HepG2 (cell line): ENCODE measurements around the gene SLC43A1. TPM values are rescaled to one million over a fixed set of nuclear protein-coding genes. Genes with fewer than 3 reads are reported as not detected.

Source experiments
- ATF4 ChIP-seq, 2 experiments: fragments of 450-650 bp in 1 of 2; sonication (generic) in 1 of 2; formaldehyde crosslinking; IDR thresholded peaks; 2 replicates each; pipeline versions ENCODE4 v1.5.0 to v1.8.0; 2020 to 2022; ENCODE audit warnings: mild to moderate bottlenecking in 1 of 2, missing genetic modification reagents in 1 of 2
- CBX1 ChIP-seq: IDR thresholded peaks from one replicate; pipeline ENCODE4 v1.6.1; 2016; ENCODE audit warnings: antibody characterized with exemption, low read depth
- CREB1 ChIP-seq, 2 experiments: fragments of 450-650 bp in 1 of 2; IDR thresholded peaks; 2 replicates each; pipeline ENCODE4 v1.6.1; 2016 to 2017; ENCODE audit warnings: control low read depth in 1 of 2, mild to moderate bottlenecking in 1 of 2, missing compliant biosample characterization in 1 of 2, missing genetic modification characterization in 1 of 2
- GATAD1 ChIP-seq: IDR thresholded peaks from 2 replicates; pipeline ENCODE4 v1.6.1; 2016; ENCODE audit warnings: missing genetic modification reagents, missing compliant biosample characterization
- KLF16 ChIP-seq, 2 experiments: sonication (generic) in 1 of 2; formaldehyde crosslinking in 1 of 2; IDR thresholded peaks; 2 replicates each; pipeline versions ENCODE4 v1.6.1 to v1.8.0; 2016 to 2023; ENCODE audit warnings: missing genetic modification reagents in 2 of 2, missing compliant biosample characterization in 1 of 2
- KLF6 ChIP-seq: IDR thresholded peaks from 2 replicates; pipeline ENCODE4 v1.8.0; 2016; ENCODE audit warnings: missing biosample characterization, missing genetic modification reagents
- MAFF ChIP-seq: IDR thresholded peaks from 2 replicates; pipeline ENCODE4 v1.6.1; 2011; ENCODE audit warnings: low read depth, low read length, improper control_type of control experiment
- MAFK ChIP-seq, 2 experiments: IDR thresholded peaks in 1 of 2; conservative IDR thresholded peaks in 1 of 2; 2 replicates each; pipeline ENCODE4 v1.6.1; 2011; ENCODE audit warnings: improper control_type of control experiment in 2 of 2, low read length in 2 of 2
- MEF2D ChIP-seq: sonication (generic); formaldehyde crosslinking; IDR thresholded peaks from 2 replicates; pipeline ENCODE4 v1.5.1; 2020; ENCODE audit warnings: mild to moderate bottlenecking, missing genetic modification reagents
- MIER2 ChIP-seq: IDR thresholded peaks from 2 replicates; pipeline ENCODE4 v1.6.1; 2016; ENCODE audit warnings: missing biosample characterization, missing genetic modification reagents
- NR2C2 ChIP-seq: sonication (generic); formaldehyde crosslinking; IDR thresholded peaks from 2 replicates; pipeline ENCODE4 v1.4.0; 2020; ENCODE audit warnings: missing genetic modification reagents, mild to moderate bottlenecking, moderate library complexity, borderline replicate concordance
- POLR2AphosphoS5 ChIP-seq: IDR thresholded peaks from 2 replicates; pipeline ENCODE4 v1.6.1; 2012; ENCODE audit warnings: low read depth, low read length
- TFAP4 ChIP-seq: sonication (generic); IDR thresholded peaks from 2 replicates; pipeline ENCODE4 v1.6.1; 2016; ENCODE audit warnings: low read depth, borderline replicate concordance
- TFDP1 ChIP-seq: IDR thresholded peaks from 2 replicates; pipeline ENCODE4 v1.6.1; 2016; ENCODE audit warnings: missing compliant biosample characterization, missing genetic modification reagents, borderline replicate concordance
- ZBTB20 ChIP-seq: sonication (generic); formaldehyde crosslinking; IDR thresholded peaks from 2 replicates; pipeline ENCODE4 v1.8.1; 2023; ENCODE audit warnings: missing genetic modification reagents, low read depth, mild to moderate bottlenecking, borderline replicate concordance
- ZFX ChIP-seq: sonication (generic); formaldehyde crosslinking; IDR thresholded peaks from 2 replicates; pipeline ENCODE4 v1.4.0; 2020; ENCODE audit warnings: mild to moderate bottlenecking, low read depth, missing genetic modification reagents, moderate library complexity
- ZMYM2 ChIP-seq: sonication (generic); formaldehyde crosslinking; IDR thresholded peaks from 2 replicates; pipeline ENCODE4 v1.8.0; 2022; ENCODE audit warnings: mild to moderate bottlenecking, missing genetic modification reagents
- ZNF431 ChIP-seq: sonication (generic); formaldehyde crosslinking; IDR thresholded peaks from 2 replicates; pipeline ENCODE4 v1.9.0; 2022; ENCODE audit warnings: missing genetic modification reagents, low read depth, mild to moderate bottlenecking, borderline replicate concordance
- ZNF556 ChIP-seq: sonication (generic); formaldehyde crosslinking; IDR thresholded peaks from 2 replicates; pipeline ENCODE4 v1.4.0; 2020; ENCODE audit warnings: mild to moderate bottlenecking, missing genetic modification reagents, borderline replicate concordance
- ZNF883 ChIP-seq: sonication (generic); formaldehyde crosslinking; IDR thresholded peaks from 2 replicates; pipeline ENCODE4 v1.5.1; 2020; ENCODE audit warnings: mild to moderate bottlenecking, missing genetic modification reagents; ENCODE audit errors: not compliant biosample characterization
- ZSCAN31 ChIP-seq: sonication (generic); formaldehyde crosslinking; IDR thresholded peaks from 2 replicates; pipeline ENCODE4 v1.5.0; 2020; ENCODE audit warnings: low read depth, mild to moderate bottlenecking, missing genetic modification reagents
- polyA plus RNA-seq, 8 experiments: library from polyadenylated mRNA; depleted of rRNA in 3 of 8; stranded (reverse) in 7 of 8; unstranded in 1 of 8; fragments of >200 nt; fragmentation: Illumina TruSeq in 4 of 8; extraction: Trizol in 4 of 8; gene quantifications; 2 replicates each; pipeline versions ENCODE4 v1.2.1 to v1.2.3, GENCODE V29; 2011 to 2016; ENCODE audit warnings: low read depth in 4 of 8, missing spikeins in 1 of 8, mixed read lengths in 1 of 8; ENCODE audit not compliant: insufficient read depth in 1 of 8
- total RNA-seq, 5 experiments: library from RNA; depleted of rRNA; stranded (reverse); fragments of >200 nt; fragmentation: Illumina TruSeq; extraction: Trizol; gene quantifications; 2 replicates each; pipeline ENCODE4 v1.2.3, GENCODE V29; 2016; ENCODE audit warnings: low read depth in 1 of 5
- TF ChIP-seq, protein P1 (sequence below): sonication (generic); formaldehyde crosslinking; IDR thresholded peaks from 2 replicates; pipeline ENCODE4 v1.8.1; 2023; ENCODE audit warnings: missing genetic modification reagents, inconsistent platforms, borderline replicate concordance
- TF ChIP-seq, protein P2 (sequence below): sonication (generic); formaldehyde crosslinking; IDR thresholded peaks from 2 replicates; pipeline ENCODE4 v1.4.0; 2020; ENCODE audit warnings: low read depth, mild to moderate bottlenecking, missing genetic modification reagents

The SLC43A1 gene
- total and polyA plus RNA-seq, 2 of the 13 experiments (the other 11 are each of a cell fraction or from before 2014, with no cell fraction given) = 72.3 to 87.6 TPM

- TF ChIP-seq CREB1 (IDR thresholded peaks at IDR 0.05) (no peak), CREB1 (CRISPR knock-in tag; IDR thresholded peaks at IDR 0.05) (peak; percentile 80), TFDP1 (CRISPR knock-in tag) (peak; percentile 24; the same call in 1 of the 2 replicates), ATF4 (CRISPR knock-in tag; IDR thresholded peaks at IDR 0.05) (peak in 1 of 2 experiments; percentile 59; a peak in 1 of 4 replicates), ZFX (peak; percentile 21; the same call in 1 of the 2 replicates), ZBTB20 (CRISPR knock-in tag) (peak; percentile 64; the same call in 1 of the 2 replicates), MIER2 (CRISPR knock-in tag) (peak; percentile 50; the same call in 1 of the 2 replicates), MAFF (peak; percentile 97), ZMYM2 (peak; percentile 70), TFAP4 (peak; percentile 92), POLR2AphosphoS5 (peak; percentile 60; the same call in 1 of the 2 replicates), CBX1 (peak; percentile 54), ZSCAN31 (CRISPR knock-in tag) (peak; percentile 86; the same call in 1 of the 2 replicates), MAFK (conservative IDR thresholded peaks at IDR 0.05 in 1 of 2, IDR thresholded peaks at IDR 0.05 in 1 of 2; ENCODE audit: low read length in 2 of 2) (peak; percentile 95 to 99), NR2C2 (peak; percentile 57; the same call in 1 of the 2 replicates), KLF16 (CRISPR knock-in tag; IDR thresholded peaks at IDR 0.05) (peak in 1 of 2 experiments; percentile 59; a peak in 1 of 4 replicates), MEF2D (peak; percentile 92), ZNF556 (CRISPR knock-in tag) (peak; percentile 87; the same call in 1 of the 2 replicates), GATAD1 (CRISPR knock-in tag) (peak; percentile 54), ZNF883 (CRISPR knock-in tag) (no peak), ZNF431 (CRISPR knock-in tag) (no peak; the same call in 1 of the 2 replicates), KLF6 (peak; percentile 59; the same call in 1 of the 2 replicates)
- TF ChIP-seq, protein P1, sequence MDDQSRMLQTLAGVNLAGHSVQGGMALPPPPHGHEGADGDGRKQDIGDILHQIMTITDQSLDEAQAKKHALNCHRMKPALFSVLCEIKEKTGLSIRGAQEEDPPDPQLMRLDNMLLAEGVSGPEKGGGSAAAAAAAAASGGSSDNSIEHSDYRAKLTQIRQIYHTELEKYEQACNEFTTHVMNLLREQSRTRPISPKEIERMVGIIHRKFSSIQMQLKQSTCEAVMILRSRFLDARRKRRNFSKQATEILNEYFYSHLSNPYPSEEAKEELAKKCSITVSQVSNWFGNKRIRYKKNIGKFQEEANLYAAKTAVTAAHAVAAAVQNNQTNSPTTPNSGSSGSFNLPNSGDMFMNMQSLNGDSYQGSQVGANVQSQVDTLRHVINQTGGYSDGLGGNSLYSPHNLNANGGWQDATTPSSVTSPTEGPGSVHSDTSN (CRISPR knock-in tag) = no peak
- TF ChIP-seq, protein P2, sequence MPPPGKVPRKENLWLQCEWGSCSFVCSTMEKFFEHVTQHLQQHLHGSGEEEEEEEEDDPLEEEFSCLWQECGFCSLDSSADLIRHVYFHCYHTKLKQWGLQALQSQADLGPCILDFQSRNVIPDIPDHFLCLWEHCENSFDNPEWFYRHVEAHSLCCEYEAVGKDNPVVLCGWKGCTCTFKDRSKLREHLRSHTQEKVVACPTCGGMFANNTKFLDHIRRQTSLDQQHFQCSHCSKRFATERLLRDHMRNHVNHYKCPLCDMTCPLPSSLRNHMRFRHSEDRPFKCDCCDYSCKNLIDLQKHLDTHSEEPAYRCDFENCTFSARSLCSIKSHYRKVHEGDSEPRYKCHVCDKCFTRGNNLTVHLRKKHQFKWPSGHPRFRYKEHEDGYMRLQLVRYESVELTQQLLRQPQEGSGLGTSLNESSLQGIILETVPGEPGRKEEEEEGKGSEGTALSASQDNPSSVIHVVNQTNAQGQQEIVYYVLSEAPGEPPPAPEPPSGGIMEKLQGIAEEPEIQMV (CRISPR knock-in tag) = peak; percentile 74; the same call in 1 of the 2 replicates
Observed at GRCh38 chr11:57453543-57454177, 61.8 kb downstream of the SLC43A1 start (continued).
